ENCODE results near the gene NID2. TPM values are rescaled to one million over a fixed set of nuclear protein-coding genes. Genes with fewer than 3 reads are reported as not detected.

The NID2 gene
- total RNA-seq, 4 donors from 2014 or later, result 8.2 to 75.5 (median 17.6) TPM

- TF ChIP-seq, protein P1, sequence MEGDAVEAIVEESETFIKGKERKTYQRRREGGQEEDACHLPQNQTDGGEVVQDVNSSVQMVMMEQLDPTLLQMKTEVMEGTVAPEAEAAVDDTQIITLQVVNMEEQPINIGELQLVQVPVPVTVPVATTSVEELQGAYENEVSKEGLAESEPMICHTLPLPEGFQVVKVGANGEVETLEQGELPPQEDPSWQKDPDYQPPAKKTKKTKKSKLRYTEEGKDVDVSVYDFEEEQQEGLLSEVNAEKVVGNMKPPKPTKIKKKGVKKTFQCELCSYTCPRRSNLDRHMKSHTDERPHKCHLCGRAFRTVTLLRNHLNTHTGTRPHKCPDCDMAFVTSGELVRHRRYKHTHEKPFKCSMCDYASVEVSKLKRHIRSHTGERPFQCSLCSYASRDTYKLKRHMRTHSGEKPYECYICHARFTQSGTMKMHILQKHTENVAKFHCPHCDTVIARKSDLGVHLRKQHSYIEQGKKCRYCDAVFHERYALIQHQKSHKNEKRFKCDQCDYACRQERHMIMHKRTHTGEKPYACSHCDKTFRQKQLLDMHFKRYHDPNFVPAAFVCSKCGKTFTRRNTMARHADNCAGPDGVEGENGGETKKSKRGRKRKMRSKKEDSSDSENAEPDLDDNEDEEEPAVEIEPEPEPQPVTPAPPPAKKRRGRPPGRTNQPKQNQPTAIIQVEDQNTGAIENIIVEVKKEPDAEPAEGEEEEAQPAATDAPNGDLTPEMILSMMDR (IDR thresholded peaks at IDR 0.05; ENCODE audit: low read depth), result no peak
These were observed 41.7 kb upstream of the NID2 start for GRCh38 chr14:52110441-52111086.

- TF ChIP-seq, protein P1 (IDR thresholded peaks at IDR 0.05; ENCODE audit: low read depth), result no peak
These were observed 40.0 kb upstream of the NID2 start for GRCh38 chr14:52108823-52109222.

GRCh38 chr14:52106840-52107239 is 38.0 kb upstream of the NID2 start:
- TF ChIP-seq, protein P1 (IDR thresholded peaks at IDR 0.05; ENCODE audit: low read depth), result no peak

GRCh38 chr14:52103416-52103815 is 34.6 kb upstream of the NID2 start:
- TF ChIP-seq, protein P1 (IDR thresholded peaks at IDR 0.05; ENCODE audit: low read depth), result no peak

DNA sequence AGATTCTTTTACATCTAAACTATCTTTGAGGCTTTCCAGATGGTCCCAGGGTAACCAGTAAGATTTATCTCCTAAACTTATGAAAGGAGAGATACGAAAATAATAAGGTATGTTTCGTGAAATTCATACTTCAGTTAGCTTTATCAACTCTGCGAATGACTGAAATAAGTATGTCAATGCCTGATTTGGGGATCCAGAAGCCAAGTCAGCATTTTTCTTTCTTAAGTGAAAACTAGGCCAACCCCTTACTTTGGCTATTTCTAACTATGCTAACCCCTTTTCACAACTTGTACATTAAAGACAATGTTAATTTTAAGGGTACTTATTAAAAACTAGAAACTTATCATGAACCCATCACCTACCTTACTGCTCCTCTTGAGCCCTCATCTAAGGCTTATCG is 26.9 kb upstream of the NID2 start:
- TF ChIP-seq, protein P1 (IDR thresholded peaks at IDR 0.05; ENCODE audit: low read depth), result no peak

- TF ChIP-seq, protein P1 (IDR thresholded peaks at IDR 0.05; ENCODE audit: low read depth), result no peak
These were observed 26.5 kb upstream of the NID2 start for GRCh38 chr14:52095336-52095735.

GRCh38 chr14:52094546-52095271 is 25.9 kb upstream of the NID2 start:
- TF ChIP-seq, protein P1 (IDR thresholded peaks at IDR 0.05; ENCODE audit: low read depth), result no peak

Measured in subcutaneous adipose tissue (tissue), 4 donors.